Measurements from ENCODE around the gene TSHZ3. TPM values are rescaled to one million over a fixed set of nuclear protein-coding genes. Genes with fewer than 3 reads are reported as not detected.
A peak's percentile ranks its signal among the peaks of the same experiment; 100 is the strongest.

Gene TSHZ3
- total RNA-seq, 1 donor from 2014 or later: 21.2 TPM

- peaks cover 8% of the 10 kb centered on the region for H3K27me3 Mint-ChIP-seq
- no peak for DNase-seq (ENCODE audit: extremely low spot score, unreplicated experiment)
- TF ChIP-seq, protein P1, sequence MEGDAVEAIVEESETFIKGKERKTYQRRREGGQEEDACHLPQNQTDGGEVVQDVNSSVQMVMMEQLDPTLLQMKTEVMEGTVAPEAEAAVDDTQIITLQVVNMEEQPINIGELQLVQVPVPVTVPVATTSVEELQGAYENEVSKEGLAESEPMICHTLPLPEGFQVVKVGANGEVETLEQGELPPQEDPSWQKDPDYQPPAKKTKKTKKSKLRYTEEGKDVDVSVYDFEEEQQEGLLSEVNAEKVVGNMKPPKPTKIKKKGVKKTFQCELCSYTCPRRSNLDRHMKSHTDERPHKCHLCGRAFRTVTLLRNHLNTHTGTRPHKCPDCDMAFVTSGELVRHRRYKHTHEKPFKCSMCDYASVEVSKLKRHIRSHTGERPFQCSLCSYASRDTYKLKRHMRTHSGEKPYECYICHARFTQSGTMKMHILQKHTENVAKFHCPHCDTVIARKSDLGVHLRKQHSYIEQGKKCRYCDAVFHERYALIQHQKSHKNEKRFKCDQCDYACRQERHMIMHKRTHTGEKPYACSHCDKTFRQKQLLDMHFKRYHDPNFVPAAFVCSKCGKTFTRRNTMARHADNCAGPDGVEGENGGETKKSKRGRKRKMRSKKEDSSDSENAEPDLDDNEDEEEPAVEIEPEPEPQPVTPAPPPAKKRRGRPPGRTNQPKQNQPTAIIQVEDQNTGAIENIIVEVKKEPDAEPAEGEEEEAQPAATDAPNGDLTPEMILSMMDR (conservative IDR thresholded peaks at IDR 0.05): no peak
- no peaks in the 10 kb centered on the region for H3K36me3 Mint-ChIP-seq
- H3K4me1 Mint-ChIP-seq (ENCODE audit: unreplicated experiment): no peaks in the 10 kb centered on the region
- no peaks in the 10 kb centered on the region for H3K9me3 Mint-ChIP-seq
- no peak overlapping the region for H3K4me3 Mint-ChIP-seq
- no peak overlapping the region for H3K27ac Mint-ChIP-seq
These were observed 115.9 kb downstream of the TSHZ3 start for GRCh38 chr19:31233295-31233800.

DNA sequence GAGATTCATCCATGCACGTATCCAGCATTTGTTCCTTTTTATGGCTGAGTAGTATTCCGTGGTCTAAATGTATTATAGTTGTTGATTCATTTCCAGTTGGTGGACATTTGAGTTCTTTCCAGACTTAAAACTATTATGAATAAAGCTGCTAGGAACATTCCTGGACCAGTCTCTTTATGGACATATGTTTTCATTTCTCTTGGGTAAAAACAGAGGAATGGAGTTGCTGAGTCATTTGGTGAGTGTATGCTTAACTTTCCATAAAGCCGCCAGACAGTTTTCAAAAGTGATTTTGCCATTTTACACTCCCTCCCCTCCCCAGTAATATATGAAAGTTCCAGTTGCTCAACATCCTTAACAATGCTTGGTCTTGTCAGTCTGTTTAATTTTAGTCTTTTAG lies 116.4 kb downstream of the TSHZ3 start:
- Mint-ChIP-seq H3K36me3 (no peaks in the 10 kb centered on the region), H3K4me3 (no peak overlapping the region), H3K9me3 (peaks cover 1% of the 10 kb centered on the region), H3K27ac (no peak overlapping the region), H3K4me1 (ENCODE audit: unreplicated experiment) (no peaks in the 10 kb centered on the region), H3K27me3 (peaks cover 8% of the 10 kb centered on the region)
- DNase-seq (ENCODE audit: extremely low spot score, unreplicated experiment): no peak
- TF ChIP-seq, protein P1 (conservative IDR thresholded peaks at IDR 0.05): no peak

DNA sequence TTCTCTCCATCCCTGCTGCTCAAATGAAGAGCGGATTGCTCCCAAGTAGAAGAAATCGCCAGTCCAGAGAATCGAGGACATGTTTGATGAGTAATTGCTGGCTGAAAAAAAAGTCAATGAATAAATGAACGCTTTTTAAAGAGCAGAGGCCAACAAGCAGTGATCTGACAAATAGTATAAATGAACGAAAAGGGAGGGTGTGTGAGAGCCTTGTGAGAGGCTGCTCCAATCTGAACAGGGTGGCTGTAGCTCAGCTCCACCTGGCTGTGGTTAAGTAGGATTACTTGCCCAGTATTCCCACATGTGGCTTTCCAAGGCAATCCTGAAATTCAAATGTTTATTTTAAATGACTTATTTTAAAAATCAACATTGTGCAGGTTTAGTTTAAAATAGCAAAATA lies 117.1 kb downstream of the TSHZ3 start:
- Mint-ChIP-seq H3K36me3 (no peaks in the 10 kb centered on the region), H3K9me3 (peaks cover 4% of the 10 kb centered on the region), H3K27me3 (peaks cover 8% of the 10 kb centered on the region), H3K4me1 (ENCODE audit: unreplicated experiment) (no peaks in the 10 kb centered on the region), H3K4me3 (no peak overlapping the region), H3K27ac (no peak overlapping the region)
- TF ChIP-seq, protein P1 (conservative IDR thresholded peaks at IDR 0.05): peak; percentile 22
- DNase-seq (ENCODE audit: extremely low spot score, unreplicated experiment): no peak

DNA sequence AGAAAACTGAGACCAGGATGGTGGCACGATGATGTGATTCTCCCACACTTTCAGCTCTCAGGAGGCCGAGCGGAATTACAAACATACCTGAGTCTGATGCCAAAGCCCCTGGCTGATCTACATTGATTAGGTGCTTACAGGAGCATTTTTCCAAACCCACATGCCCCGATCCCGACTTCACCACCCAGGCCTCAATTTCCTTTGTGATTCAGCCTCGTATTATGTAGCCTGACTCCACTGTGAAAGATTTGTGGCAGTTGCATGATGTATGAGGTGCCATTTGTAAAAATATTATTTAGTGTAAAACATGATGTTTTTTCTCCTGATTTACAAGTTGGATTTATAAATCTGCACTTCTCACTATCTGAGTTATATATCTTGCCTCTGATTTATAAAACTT lies 118.0 kb downstream of the TSHZ3 start:
- Mint-ChIP-seq H3K9me3 (peaks cover 4% of the 10 kb centered on the region), H3K36me3 (no peaks in the 10 kb centered on the region), H3K4me1 (ENCODE audit: unreplicated experiment) (no peaks in the 10 kb centered on the region), H3K27ac (no peak overlapping the region), H3K4me3 (no peak overlapping the region), H3K27me3 (peaks cover 11% of the 10 kb centered on the region)
- no peak for DNase-seq (ENCODE audit: extremely low spot score, unreplicated experiment)
- TF ChIP-seq, protein P1 (conservative IDR thresholded peaks at IDR 0.05): no peak

DNA sequence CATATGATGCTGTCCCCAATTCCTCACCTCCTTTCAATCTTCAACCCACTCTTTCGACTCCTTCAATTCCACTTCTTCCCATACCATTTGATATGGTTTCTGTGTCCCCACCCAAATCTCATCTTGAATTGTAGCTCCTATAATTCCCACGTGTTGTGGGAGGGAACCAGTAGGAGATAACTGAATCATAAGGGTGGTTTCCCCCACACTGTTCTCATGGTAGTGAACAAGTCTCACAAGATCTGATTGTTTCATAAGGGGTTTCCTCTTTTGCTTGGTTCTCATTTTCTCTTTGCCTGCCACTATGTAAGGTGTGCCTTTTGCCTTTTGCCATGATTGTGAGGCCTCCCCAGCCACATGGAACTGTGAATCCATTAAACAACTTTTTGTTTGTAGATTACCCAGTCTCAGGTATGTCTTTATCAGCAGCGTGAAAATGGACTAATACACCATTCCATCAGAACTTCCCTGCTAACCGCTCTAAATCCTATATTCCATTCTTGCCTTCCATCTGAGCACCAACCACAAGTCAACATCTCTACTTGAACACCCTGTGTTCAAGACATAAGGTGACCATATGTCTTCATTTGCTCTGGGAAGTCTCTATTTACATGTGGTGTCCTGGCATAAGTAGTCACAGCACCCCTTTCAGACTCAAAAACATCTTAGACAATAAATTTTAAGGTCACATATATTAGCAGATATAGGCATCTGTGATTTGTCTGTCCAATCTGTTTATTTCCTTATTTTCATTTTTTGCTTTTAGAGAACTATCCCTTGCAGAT lies 122.9 kb downstream of the TSHZ3 start:
- no peaks in the 10 kb centered on the region for H3K36me3 Mint-ChIP-seq
- no peak for DNase-seq (ENCODE audit: extremely low spot score, unreplicated experiment)
- H3K9me3 Mint-ChIP-seq: peaks cover 14% of the 10 kb centered on the region
- H3K4me3 Mint-ChIP-seq: no peak overlapping the region
- H3K27ac Mint-ChIP-seq: no peak overlapping the region
- H3K4me1 Mint-ChIP-seq (ENCODE audit: unreplicated experiment): peaks cover 10% of the 10 kb centered on the region
- peaks cover 6% of the 10 kb centered on the region for H3K27me3 Mint-ChIP-seq
- TF ChIP-seq, protein P1 (conservative IDR thresholded peaks at IDR 0.05): no peak

Measured in type B pancreatic cell (in vitro differentiated cells).